C4-2B (cell line): ENCODE data around the gene OSBPL10.

Experiments
- ZFX ChIP-seq: fragments of 450-650 bp; IDR thresholded peaks from 2 replicates; pipeline ENCODE4 v1.6.1; 2017
- TF ChIP-seq, protein P1 (sequence below): fragments of 450-650 bp; conservative IDR thresholded peaks from 2 replicates; pipeline ENCODE4 v1.5.1; 2017; ENCODE audit warnings: mild to moderate bottlenecking

DNA sequence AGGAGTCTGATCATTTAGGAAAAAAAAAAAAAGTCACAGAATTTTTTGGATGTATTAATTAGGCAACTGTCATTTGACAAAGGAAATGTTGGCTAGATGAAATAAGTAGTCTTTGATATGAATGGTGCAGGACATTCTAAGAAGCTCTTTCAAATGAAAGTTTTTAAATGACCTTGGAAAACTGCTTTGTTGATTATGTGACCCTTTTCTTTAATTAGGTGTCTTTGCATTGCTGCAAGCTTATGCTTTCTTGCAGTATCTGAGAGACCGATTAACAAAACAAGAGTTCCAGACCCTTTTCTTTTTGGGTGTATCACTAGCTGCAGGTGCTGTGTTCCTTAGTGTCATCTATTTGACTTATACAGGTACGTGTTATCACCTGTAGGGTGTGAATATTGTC is 364.4 kb downstream of the OSBPL10 start:
- TF ChIP-seq, protein P1, sequence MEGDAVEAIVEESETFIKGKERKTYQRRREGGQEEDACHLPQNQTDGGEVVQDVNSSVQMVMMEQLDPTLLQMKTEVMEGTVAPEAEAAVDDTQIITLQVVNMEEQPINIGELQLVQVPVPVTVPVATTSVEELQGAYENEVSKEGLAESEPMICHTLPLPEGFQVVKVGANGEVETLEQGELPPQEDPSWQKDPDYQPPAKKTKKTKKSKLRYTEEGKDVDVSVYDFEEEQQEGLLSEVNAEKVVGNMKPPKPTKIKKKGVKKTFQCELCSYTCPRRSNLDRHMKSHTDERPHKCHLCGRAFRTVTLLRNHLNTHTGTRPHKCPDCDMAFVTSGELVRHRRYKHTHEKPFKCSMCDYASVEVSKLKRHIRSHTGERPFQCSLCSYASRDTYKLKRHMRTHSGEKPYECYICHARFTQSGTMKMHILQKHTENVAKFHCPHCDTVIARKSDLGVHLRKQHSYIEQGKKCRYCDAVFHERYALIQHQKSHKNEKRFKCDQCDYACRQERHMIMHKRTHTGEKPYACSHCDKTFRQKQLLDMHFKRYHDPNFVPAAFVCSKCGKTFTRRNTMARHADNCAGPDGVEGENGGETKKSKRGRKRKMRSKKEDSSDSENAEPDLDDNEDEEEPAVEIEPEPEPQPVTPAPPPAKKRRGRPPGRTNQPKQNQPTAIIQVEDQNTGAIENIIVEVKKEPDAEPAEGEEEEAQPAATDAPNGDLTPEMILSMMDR, result no peak
- TF ChIP-seq ZFX, result no peak
